Activated naive CD8-positive, alpha-beta T cell treated with anti-CD3 and anti-CD28 coated beads for 36 hours (primary cell): ENCODE results near the gene NHLRC2. TPM values are rescaled to one million over a fixed set of nuclear protein-coding genes. Genes with fewer than 3 reads are reported as not detected.
A peak's percentile ranks its signal among the peaks of the same experiment; 100 is the strongest.

Source experiments
- DNase-seq: peaks from one replicate; pipeline ENCODE4 v3.0.0; 2021
- H3K27ac Mint-ChIP-seq: one replicate; pipeline ENCODE4 v1.8.0; 2022; ENCODE audit warnings: mild to moderate bottlenecking, moderate library complexity, mixed read lengths
- H3K27me3 Mint-ChIP-seq: one replicate; pipeline ENCODE4 v1.8.0; 2022; ENCODE audit warnings: mild to moderate bottlenecking, mixed read lengths
- H3K36me3 Mint-ChIP-seq: one replicate; pipeline ENCODE4 v1.8.0; 2021; ENCODE audit warnings: mild to moderate bottlenecking, mixed read lengths
- H3K4me1 Mint-ChIP-seq: one replicate; pipeline ENCODE4 v1.8.0; 2021; ENCODE audit warnings: mixed read lengths
- H3K4me3 Mint-ChIP-seq: one replicate; pipeline ENCODE4 v1.8.0; 2022; ENCODE audit warnings: mild to moderate bottlenecking, moderate library complexity, mixed read lengths
- H3K9me3 Mint-ChIP-seq: one replicate; pipeline ENCODE4 v1.8.0; 2022; ENCODE audit warnings: mixed read lengths
- total RNA-seq, 2 experiments: library from RNA; stranded (reverse); gene quantifications; one replicate each; pipeline ENCODE4 v1.2.3, GENCODE V29; 2021

NHLRC2 gene
- total RNA-seq, 2 experiments from 2014 or later: 24.2 to 26.7 TPM

DNA sequence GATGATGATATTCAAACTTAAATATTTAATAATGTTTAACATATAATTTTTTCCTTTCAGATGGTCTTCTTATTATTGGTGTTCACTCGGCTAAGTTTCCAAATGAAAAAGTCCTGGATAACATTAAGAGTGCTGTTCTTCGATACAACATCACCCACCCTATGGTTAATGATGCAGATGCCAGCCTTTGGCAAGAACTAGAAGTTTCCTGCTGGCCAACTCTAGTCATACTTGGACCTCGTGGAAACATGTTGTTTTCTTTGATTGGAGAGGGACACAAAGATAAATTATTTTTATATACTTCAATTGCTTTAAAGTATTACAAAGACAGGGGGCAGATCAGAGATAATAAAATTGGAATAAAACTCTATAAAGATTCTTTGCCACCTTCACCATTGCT is 22.0 kb downstream of the NHLRC2 start:
- no peak for DNase-seq
- H3K27me3 Mint-ChIP-seq: no peaks in the 10 kb centered on the region
- H3K4me1 Mint-ChIP-seq: peaks cover 11% of the 10 kb centered on the region
- peaks cover 33% of the 10 kb centered on the region for H3K36me3 Mint-ChIP-seq
- H3K4me3 Mint-ChIP-seq: no peak overlapping the region
- H3K27ac Mint-ChIP-seq: no peak overlapping the region
- peaks cover 7% of the 10 kb centered on the region for H3K9me3 Mint-ChIP-seq

DNA sequence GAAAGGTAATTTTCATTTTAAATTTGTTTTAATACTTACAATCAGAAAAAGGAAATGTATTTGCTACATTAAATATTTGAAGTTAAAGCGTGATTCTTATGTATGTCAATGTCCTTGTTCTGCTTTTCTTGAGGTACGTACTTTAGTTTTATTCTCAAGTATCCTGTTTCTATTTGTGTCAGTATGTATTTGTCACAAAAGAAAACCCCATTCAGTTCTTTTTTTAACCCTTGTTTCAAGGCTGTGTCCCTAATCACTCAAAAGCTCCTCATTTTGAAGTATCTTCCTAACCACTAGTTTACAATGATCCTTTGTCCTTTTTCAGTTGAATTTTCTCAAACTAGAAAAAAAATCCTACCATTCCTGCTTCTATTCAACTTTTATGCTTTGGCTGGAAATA is 25.2 kb downstream of the NHLRC2 start:
- H3K4me1 Mint-ChIP-seq: peaks cover 18% of the 10 kb centered on the region
- H3K27ac Mint-ChIP-seq: no peak overlapping the region
- DNase-seq: no peak
- no peaks in the 10 kb centered on the region for H3K27me3 Mint-ChIP-seq
- no peaks in the 10 kb centered on the region for H3K9me3 Mint-ChIP-seq
- H3K36me3 Mint-ChIP-seq: peaks cover 31% of the 10 kb centered on the region
- H3K4me3 Mint-ChIP-seq: no peak overlapping the region

DNA sequence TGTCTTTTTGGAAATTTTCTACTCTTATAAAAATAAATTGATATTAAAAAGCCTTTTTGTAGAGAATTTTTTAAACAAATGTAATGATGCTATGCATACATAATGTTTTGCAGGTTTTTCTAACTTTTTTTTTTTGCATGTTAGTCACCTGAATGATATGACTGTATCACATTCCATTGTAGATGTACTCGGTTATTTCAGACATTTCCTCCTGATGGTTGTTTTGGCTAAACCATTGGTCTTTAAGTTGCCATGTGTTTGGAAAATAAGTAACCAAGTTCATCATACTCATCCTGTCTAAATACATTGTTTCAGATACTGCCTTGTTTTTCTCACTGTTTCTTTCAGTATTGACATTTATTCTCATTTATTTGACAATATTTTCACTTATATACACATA is 25.8 kb downstream of the NHLRC2 start:
- Mint-ChIP-seq H3K4me1 (peaks cover 15% of the 10 kb centered on the region), H3K27ac (no peak overlapping the region), H3K9me3 (no peaks in the 10 kb centered on the region), H3K27me3 (no peaks in the 10 kb centered on the region), H3K36me3 (peaks cover 30% of the 10 kb centered on the region), H3K4me3 (no peak overlapping the region)
- DNase-seq: no peak

DNA sequence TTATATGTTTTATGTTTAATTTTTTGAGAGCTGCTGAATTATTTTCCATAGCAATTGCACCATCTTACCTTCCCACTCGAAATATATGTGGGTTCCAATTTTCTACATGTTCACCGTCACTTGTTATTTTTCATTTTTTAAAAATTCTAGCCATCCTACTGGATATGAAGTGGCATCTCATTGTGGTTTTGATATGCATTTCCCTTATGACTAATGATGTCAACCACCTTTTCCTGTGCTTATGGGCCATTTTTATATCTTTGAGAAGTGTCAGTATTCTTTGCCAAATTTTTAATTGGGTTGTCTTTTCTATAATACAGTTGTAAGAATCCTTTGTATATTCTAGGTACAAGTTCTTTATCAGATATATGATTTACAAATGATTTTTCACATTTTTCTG is 27.8 kb downstream of the NHLRC2 start:
- Mint-ChIP-seq H3K27me3 (no peaks in the 10 kb centered on the region), H3K4me3 (no peak overlapping the region), H3K9me3 (no peaks in the 10 kb centered on the region), H3K27ac (no peak overlapping the region), H3K36me3 (peaks cover 46% of the 10 kb centered on the region), H3K4me1 (peaks cover 11% of the 10 kb centered on the region)
- no peak for DNase-seq

DNA sequence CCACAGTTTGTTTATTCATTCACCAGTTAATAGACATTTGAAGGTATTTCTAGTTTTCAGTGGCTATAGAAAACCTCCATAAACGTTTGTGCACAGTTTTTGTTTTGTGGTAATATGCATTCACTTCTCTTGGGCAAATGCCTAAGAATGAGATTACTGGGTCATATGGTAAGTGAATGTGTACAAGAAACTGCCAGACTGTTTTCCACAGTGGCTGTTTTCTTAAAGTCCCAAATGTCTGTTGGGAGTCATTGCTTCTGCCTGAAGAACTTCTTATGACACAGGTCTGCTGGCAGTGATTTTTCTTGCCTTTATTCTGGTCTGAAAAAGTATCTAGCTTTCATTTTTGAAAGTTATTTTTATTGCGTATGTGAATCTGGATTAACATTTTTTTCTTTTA is 35.5 kb downstream of the NHLRC2 start:
- no peaks in the 10 kb centered on the region for H3K4me1 Mint-ChIP-seq
- H3K4me3 Mint-ChIP-seq: no peak overlapping the region
- H3K27me3 Mint-ChIP-seq: no peaks in the 10 kb centered on the region
- H3K27ac Mint-ChIP-seq: no peak overlapping the region
- DNase-seq: no peak
- peaks cover 44% of the 10 kb centered on the region for H3K36me3 Mint-ChIP-seq
- no peaks in the 10 kb centered on the region for H3K9me3 Mint-ChIP-seq

DNA sequence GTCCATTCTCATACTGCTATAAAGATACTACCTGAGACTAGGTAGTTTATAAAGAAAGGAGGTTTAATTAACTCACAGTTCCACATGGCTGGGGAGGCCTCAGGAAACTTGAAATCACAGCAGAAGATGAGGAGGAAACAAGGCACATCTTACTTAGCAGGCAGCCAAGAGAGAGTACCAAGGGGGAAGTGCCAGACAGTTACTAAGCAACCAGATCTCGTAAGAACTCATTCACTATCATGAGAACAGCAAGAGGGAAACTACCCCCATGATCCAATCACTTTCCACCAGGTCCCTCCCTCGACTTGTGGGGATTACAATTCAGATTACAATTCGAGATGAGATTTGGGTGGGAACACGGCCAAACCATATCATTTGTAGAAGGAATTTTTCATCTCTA is 36.3 kb downstream of the NHLRC2 start:
- no peak overlapping the region for H3K27ac Mint-ChIP-seq

DNA sequence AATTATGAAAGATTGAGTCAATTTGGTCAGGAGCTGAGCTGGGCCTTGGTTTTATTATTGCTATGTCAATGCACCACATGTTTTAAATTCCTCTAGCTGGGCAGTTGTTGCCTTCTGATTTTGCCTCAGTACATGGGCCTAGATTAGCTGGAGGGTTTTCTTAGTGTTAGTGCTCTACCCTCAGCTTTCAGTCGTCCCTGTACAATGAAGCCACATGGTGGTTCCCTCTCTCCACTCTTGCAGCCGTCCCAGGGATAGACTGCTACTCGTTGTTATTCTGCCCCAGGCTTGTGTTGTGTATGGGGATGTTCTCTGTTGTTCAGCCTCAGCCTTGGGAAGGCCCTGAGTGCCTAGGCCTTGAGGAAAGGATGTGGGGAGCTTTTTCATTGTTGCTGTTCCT is 37.0 kb downstream of the NHLRC2 start:
- Mint-ChIP-seq H3K9me3 (peaks cover 4% of the 10 kb centered on the region), H3K36me3 (peaks cover 42% of the 10 kb centered on the region), H3K4me3 (no peak overlapping the region), H3K27ac (no peak overlapping the region), H3K4me1 (no peaks in the 10 kb centered on the region), H3K27me3 (no peaks in the 10 kb centered on the region)
- no peak for DNase-seq

More for the DNA sequence above, 36.3 kb downstream of the NHLRC2 start:
- Mint-ChIP-seq H3K27me3 (no peaks in the 10 kb centered on the region), H3K4me1 (no peaks in the 10 kb centered on the region), H3K9me3 (peaks cover 4% of the 10 kb centered on the region), H3K36me3 (peaks cover 47% of the 10 kb centered on the region), H3K4me3 (no peak overlapping the region)
- no peak for DNase-seq

DNA sequence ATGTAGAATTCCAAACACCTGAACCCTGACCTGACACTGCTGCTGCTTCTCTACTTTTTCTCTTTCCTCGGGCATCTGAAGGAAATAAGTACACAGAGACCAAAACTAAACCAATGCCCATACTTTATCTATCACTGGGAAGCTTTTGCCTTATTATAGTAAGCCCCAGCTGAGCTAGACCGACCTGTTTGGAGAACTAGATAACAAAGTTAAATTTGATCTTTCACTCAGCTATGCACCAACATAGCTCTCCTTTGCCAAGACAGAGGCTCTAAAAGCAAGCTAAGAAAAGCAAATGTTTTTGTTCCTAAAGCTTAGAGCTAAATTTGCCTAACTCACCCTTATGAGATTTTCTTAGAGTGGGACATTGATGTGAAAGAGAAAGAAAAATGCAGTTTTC is 39.1 kb downstream of the NHLRC2 start:
- peaks cover 33% of the 10 kb centered on the region for H3K36me3 Mint-ChIP-seq
- no peak for DNase-seq
- H3K4me1 Mint-ChIP-seq: peaks cover 4% of the 10 kb centered on the region
- H3K27me3 Mint-ChIP-seq: no peaks in the 10 kb centered on the region
- H3K4me3 Mint-ChIP-seq: no peak overlapping the region
- H3K9me3 Mint-ChIP-seq: peaks cover 4% of the 10 kb centered on the region
- H3K27ac Mint-ChIP-seq: no peak overlapping the region

DNA sequence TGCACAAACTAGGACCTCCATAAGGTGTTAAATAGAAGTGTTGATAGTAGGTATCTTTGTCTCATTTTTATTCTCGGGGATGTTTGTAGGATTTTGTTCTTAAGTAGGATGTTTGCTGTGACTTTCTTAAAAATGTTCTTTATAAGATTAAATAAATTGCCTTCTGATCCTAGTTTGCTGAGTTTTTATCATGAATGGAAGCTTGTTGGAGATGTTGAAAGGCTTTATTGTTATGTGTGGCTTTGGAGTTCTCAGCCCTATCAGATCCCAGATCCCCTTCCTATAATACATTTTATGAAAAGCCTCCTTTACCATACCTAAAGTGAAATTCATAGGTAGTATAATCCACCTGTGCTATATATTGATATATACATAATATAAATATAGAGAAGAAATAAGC is 40.1 kb downstream of the NHLRC2 start:
- Mint-ChIP-seq H3K9me3 (peaks cover 4% of the 10 kb centered on the region), H3K4me3 (no peak overlapping the region), H3K36me3 (peaks cover 33% of the 10 kb centered on the region), H3K27ac (no peak overlapping the region), H3K4me1 (peaks cover 4% of the 10 kb centered on the region), H3K27me3 (no peaks in the 10 kb centered on the region)
- DNase-seq: no peak

DNA sequence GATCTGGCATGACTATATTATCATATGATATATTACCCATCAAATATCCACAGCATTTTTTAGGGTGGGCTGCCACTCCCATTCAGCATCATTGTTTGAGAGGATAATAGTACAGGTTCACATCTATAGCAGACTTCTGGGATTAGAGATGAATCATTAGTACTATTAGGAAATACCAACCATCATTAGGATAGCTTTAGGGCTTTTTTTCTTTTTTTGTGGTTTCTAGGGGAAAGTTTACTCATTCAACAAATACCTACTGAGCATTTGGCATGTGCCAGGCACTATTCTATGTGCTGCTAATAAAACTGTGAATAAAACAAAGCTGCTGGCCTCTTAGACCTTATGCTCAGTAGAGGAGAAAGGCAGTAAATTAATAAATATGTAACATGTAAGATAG is 40.6 kb downstream of the NHLRC2 start:
- DNase-seq: no peak
- H3K27me3 Mint-ChIP-seq: no peaks in the 10 kb centered on the region
- H3K9me3 Mint-ChIP-seq: peaks cover 4% of the 10 kb centered on the region
- peaks cover 4% of the 10 kb centered on the region for H3K4me1 Mint-ChIP-seq
- peaks cover 30% of the 10 kb centered on the region for H3K36me3 Mint-ChIP-seq
- no peak overlapping the region for H3K4me3 Mint-ChIP-seq
- no peak overlapping the region for H3K27ac Mint-ChIP-seq

DNA sequence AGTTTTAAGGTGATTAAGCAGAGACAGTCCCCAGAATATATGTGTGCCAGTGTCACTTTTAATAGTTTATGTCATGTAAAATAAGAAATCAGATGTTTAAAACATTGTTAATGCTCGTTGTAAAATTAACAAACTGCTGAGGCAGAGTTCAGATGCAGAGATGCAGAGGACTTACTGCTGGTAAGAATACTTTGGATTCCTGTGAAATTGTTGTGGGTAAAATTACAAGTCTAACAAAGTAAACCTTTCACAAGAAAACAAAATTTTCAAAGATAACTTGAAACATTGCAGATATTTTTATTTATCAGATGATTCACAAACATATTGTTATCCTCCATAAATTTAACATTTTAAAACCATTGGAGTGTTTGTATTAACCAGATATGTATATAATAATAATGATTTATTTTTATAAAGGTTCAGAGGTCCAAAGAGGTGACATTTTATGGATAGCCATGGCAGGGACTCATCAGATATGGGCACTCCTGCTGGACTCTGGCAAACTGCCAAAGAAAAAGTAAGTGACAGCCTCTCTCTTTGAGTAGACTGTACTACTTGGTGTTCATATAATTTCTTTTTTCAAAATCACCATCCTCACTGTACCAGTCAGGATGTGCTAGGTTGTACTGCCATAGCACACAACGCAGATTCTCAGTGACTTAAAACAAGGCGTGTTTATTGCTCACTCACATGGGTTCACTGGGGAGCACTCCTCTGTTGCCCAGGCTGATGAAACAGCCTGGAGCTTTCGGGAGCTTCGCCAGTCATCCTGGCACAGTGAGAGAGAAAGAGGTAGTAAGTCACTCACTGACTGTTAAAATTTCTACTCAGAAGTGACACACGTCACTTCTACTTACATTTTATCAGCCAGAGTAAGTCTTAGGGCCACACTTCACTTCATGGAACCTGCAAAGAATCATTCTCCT is 43.5 kb downstream of the NHLRC2 start:
- DNase-seq: no peak
- Mint-ChIP-seq H3K9me3 (peaks cover 4% of the 10 kb centered on the region), H3K27me3 (no peaks in the 10 kb centered on the region), H3K27ac (no peak overlapping the region), H3K4me3 (no peak overlapping the region), H3K36me3 (peaks cover 28% of the 10 kb centered on the region), H3K4me1 (peaks cover 6% of the 10 kb centered on the region)

DNA sequence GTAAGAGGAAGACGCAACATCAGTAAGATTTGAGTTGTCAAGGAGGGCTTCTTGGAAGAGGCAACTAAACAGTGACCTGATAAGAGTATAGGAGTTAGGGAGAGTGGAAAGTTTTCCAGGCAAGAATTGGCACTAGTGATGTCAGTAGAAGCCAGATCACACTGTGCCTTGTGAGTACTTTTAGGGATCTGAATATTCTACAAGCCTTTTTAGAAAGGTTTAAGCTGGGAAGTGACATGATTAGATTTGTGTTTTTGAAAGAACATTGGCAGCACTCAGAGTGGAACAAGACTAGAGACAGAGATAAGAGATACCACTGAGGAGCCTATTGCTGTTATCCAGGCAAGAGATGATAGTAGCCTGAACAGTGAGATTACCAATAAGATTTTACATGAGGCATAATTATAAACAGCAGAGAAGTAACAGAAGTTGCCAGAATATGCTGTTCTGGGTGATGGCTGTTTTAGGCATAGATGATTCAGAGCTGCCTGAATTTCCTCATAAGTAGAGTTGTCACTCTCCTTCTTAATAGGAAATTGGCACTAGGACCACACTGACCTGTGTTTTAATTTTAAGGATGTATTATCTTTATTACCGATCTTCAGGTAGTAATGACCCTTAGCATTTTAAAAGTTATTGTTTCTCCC is 45.6 kb downstream of the NHLRC2 start:
- H3K9me3 Mint-ChIP-seq: peaks cover 3% of the 10 kb centered on the region
- DNase-seq: no peak
- H3K36me3 Mint-ChIP-seq: peaks cover 18% of the 10 kb centered on the region
- H3K4me3 Mint-ChIP-seq: no peak overlapping the region
- H3K27ac Mint-ChIP-seq: peak overlapping the region; percentile 17
- H3K4me1 Mint-ChIP-seq: peaks cover 6% of the 10 kb centered on the region
- no peaks in the 10 kb centered on the region for H3K27me3 Mint-ChIP-seq

DNA sequence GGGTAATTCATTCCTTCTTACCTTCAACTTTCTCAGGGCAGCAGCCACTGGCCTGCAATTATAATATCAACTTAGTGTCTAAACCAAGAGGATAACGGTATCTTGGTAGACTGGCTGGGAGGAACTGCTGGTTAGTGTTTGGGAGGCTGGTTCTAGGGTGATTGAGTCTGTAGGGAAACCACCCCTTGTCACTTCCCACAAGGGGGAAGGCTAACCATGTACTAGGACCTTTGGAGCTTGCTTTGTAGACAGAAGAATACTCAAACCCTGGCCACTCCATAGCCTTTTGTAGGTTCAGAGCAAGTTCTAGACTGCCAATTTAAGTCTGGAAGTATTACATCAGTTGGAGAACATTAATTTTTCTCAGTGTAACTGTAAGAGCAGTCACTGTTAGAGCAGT is 51.3 kb downstream of the NHLRC2 start:
- no peaks in the 10 kb centered on the region for H3K9me3 Mint-ChIP-seq
- no peaks in the 10 kb centered on the region for H3K27me3 Mint-ChIP-seq
- no peak for DNase-seq
- H3K27ac Mint-ChIP-seq: no peak overlapping the region
- H3K4me3 Mint-ChIP-seq: no peak overlapping the region
- peaks cover 2% of the 10 kb centered on the region for H3K4me1 Mint-ChIP-seq
- peaks cover 11% of the 10 kb centered on the region for H3K36me3 Mint-ChIP-seq

DNA sequence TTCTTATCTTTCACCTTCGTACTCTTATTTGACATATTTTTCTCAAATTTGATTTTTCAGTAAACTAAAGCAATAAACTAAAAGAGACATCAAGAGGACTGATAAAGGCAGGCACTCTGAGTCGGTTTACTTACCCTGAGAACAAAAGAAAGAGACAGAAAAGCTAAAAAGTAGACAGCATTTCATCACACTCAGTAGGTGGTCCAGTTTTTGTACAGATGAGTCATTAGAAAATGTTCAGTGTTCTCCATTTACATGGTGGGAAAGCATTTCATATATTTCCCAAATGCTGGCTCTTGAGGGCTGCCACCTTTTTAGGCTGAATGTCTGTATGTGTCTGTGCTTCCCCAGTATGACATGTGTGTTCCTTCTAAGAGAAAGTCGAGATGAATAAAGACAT is 52.7 kb downstream of the NHLRC2 start:
- H3K9me3 Mint-ChIP-seq: no peaks in the 10 kb centered on the region
- H3K27ac Mint-ChIP-seq: no peak overlapping the region
- peaks cover 7% of the 10 kb centered on the region for H3K36me3 Mint-ChIP-seq
- no peaks in the 10 kb centered on the region for H3K27me3 Mint-ChIP-seq
- DNase-seq: no peak
- no peaks in the 10 kb centered on the region for H3K4me1 Mint-ChIP-seq
- no peak overlapping the region for H3K4me3 Mint-ChIP-seq

DNA sequence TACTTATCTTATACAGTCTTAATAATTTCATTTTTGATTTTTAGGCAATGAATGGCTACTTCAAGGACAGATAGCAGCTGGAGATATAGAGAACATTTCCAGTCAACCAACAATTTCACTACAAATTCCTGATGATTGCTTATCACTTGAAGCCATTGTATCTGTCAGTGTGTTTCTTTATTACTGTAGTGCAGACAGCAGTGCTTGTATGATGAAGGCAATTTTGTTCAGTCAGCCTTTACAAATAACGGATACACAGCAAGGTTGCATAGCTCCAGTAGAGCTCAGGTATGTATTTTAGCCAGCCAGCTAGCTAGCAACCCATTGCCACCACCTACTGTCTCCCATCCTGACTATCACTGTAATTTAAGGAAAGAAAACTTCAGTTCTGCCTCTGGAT is 53.8 kb downstream of the NHLRC2 start:
- no peak overlapping the region for H3K4me3 Mint-ChIP-seq
- no peaks in the 10 kb centered on the region for H3K9me3 Mint-ChIP-seq
- H3K36me3 Mint-ChIP-seq: peaks cover 11% of the 10 kb centered on the region
- no peak overlapping the region for H3K27ac Mint-ChIP-seq
- H3K4me1 Mint-ChIP-seq: no peaks in the 10 kb centered on the region
- DNase-seq: no peak
- no peaks in the 10 kb centered on the region for H3K27me3 Mint-ChIP-seq

DNA sequence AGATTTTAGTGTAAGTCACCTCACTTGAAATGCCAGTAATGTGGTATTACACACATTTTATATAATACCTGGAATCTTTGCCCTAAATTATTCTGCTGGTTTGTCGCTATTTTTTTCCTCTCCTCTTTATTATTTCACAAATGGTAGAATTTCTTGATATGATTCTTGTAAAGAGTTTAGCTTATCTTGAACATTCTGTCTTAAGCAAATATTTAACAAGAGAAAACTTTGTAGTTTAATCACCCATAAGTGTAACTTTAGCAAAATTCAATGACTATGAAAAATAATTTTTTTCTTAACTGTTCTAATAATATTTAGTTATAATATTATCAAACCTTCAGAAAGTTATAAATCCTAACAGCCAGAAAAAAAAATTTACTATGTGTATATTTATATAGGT is 56.7 kb downstream of the NHLRC2 start:
- Mint-ChIP-seq H3K9me3 (no peaks in the 10 kb centered on the region), H3K27ac (no peak overlapping the region), H3K4me1 (peaks cover 2% of the 10 kb centered on the region), H3K27me3 (no peaks in the 10 kb centered on the region), H3K36me3 (peaks cover 5% of the 10 kb centered on the region), H3K4me3 (no peak overlapping the region)
- DNase-seq: no peak
